Pons (tissue), 1 donor: ENCODE data around the gene TLE6.
"Not testable (repeated sequence)": the region's sequence is repeated elsewhere in the genome, so short reads cannot be mapped to it uniquely, and the experiment has no call there.

Source experiments
- DNase-seq: peaks from one replicate; pipeline ENCODE4 v3.0.0-alpha.2; 2016; ENCODE audit warnings: low spot score

The TLE6 gene

DNA sequence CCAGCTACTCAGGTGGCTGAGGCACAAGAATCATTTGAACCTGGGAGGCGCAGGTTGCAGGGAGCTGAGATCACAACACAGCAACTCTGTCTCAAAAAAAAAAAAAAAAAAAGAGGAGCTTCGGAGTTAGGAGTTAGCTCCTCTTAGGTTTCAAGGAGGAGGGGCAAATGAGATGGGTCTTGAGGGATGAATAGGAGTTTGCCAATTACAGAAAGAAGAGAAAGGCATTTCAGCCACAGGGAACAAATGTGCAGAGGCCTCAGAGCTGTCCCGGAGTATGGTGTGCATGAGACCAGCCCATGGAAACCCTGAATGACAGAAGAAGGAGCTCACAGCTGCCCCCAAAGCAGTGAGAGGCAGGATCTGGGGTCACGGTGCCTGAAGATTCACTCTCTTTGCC, 27.2 kb downstream of the TLE6 start:
- DNase-seq, result no peak

DNA sequence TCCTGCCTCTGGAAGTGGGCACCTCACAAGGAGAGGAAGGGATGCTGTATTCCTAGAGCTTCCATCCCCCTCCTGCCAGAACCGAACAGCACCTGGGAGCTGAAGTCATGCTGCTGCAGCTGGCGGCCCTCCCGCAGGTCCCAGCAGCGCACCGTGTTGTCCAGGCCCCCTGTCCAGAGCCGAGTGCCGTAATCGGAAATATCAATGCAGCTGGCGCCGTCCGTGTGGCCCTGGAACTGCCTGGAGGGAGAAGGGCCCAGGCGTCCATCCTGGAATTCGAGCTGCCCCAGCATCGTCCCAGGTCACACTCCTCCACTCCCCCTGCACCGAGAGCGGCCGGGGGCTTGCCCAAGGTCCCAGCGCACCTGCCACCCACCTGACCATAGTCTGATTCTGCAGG, 28.0 kb downstream of the TLE6 start:
- DNase-seq, result no peak

DNA sequence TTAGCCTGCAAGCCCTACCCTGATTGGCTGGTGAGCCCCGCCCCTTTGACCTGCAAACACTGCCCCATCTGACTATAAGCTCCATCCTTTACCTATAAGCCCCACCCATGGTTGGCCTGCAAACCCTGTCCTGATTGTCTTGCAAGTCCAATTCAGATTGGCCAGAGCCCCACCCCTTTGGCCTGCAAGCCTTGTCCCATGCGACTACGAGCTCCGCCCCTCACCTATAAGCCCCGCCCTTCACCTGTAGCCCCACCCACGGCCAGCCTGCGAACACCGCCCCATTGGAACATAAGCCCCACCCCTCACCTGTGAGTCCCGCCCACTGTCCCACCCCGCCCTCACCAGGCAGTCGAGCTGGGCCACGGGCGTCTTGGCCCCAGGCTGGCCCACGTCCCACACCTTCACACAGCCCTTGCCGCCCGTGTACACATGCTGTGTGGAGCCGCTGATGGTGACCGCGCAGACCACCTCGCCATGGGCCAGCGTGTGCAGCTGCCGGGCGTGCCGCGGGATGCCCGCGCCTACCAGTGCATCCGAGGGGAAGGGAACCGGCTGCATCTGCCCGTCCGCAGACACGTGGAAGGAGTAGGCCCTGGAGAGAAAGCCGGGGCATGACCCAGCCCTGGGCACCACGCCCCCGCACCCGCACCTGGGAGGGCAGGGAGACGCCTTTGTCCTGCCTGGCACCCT, 28.9 kb downstream of the TLE6 start:
- no peak for DNase-seq

DNA sequence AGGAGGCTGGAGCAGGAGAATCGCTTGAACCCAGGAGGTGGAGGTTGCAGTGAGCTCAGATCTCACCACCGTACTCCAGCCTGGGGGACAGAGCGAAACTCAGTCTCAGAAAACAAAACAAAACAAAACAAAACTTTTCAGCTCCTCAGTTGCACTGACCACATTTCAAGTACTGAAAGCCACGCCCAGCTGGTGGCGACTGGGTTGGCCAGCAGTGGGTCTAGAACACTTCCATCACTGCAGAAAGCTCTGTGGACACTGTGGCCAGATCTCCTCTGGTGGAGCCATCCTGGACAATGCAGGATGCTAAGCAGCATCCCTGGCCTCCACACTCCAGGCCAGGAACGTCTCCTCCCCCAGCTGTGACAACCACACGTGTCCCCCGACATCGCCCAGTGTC, 30.6 kb downstream of the TLE6 start:
- no peak for DNase-seq

DNA sequence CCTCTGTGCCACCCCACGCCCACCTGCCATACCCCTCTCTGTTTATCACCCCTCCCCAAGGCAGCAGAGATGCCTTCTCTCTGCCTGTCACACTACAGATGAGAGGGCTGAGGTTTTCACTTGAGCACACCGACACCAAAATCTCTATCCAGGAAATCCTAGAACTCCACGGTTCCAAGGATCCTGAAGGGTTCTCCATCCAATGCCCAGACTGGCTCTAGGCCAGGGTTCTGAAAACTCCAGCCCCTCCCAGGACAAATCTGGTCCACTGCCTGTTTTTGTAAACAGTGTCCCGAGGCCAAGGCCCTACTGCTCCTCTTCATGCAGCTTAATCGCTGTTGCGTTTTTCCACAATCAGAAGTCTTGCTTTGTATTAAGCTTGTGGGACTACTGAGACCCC, 31.6 kb downstream of the TLE6 start:
- no peak for DNase-seq

DNA sequence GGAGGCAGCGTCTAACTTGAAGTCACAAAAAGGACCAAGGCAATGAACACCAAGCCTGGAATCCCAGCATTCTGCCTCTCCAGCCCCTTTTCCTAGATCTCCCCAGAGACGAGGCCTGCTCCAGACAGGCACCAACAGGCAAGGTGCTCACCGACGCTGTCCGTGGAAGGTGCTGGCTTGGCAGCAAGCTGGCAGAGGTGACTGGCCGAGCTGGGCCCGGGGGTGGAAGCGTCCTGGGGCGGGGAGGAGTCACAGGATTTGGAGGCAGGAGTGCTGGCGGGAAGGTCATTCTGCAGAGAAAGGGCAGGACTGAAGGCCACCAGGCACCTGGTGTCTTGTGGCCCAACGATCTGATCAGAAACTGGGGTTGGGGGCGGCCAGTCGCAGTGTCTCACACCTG, 33.5 kb downstream of the TLE6 start:
- no peak for DNase-seq

DNA sequence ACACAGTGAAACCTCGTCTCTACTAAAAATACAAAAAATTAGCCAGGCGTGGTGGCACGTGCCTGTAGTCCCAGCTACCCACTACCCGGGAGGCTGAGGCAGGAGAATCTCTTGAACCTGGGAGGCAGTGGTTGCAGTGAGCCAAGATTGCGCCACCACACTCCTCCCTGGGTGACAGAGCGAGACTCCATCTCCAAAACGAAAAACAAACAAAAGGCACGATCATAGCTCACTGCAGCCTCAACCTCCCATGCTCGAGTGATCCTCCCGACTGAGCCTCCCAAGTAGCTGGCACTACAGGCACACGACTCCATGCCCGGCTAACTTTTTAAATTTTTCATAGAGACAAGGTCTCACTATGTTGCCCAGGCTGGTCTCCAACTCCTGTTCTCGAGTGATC, 34.7 kb downstream of the TLE6 start:
- not testable (repeated sequence) for DNase-seq

DNA sequence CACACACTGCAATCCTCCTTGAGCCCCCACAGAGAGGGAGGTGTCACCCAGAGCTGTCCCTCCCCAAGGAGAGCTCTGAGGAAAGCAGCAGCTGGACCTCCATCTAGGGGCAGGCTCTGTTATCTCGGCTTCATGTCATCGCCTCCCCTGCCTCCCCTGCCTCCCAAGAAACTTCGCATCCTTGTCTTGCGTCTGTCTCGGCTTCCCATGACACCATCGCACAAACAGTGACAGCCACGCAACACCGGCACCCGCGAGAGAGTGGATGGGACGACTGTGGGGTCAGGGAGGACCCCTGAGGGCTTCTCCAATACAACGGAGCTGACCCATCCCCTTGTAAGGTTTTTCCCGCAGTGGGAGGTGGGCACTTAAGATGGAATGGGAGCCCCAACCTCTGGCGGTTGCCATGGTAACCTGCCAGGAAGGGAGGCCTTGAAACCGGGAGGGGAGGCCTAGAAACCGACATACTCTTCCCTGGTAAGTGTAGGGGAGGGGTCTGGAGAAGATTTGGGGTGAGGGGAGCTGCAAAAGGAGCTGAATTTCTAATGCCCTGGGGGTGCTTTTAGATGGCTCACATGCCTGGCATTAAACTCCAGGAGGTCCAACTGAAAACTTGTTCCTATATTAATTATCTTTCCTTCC, 35.4 kb downstream of the TLE6 start:
- no peak for DNase-seq

DNA sequence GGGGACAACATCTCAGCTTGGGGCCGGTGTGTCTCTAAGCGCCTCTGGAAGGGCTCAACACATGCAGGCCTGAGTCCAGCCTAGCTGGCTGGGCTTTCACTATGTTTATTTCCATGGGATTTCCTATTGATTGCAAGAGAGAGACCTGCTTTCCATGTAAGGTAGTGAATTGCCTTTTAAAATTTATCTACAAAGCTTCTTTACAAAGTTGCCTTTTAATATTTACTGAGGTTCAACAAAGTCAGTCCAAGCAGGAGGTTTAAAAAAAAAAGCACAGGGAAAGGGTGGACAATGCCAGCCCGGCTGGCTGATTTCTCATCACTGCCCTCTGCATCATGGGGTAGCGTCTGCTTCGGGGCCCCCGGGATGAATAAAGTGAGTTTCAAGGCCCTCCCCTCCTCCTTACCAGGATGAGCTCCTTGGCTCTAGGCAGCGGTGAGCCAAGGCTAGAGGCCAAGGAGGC, 35.9 kb downstream of the TLE6 start:
- DNase-seq, result no peak

DNA sequence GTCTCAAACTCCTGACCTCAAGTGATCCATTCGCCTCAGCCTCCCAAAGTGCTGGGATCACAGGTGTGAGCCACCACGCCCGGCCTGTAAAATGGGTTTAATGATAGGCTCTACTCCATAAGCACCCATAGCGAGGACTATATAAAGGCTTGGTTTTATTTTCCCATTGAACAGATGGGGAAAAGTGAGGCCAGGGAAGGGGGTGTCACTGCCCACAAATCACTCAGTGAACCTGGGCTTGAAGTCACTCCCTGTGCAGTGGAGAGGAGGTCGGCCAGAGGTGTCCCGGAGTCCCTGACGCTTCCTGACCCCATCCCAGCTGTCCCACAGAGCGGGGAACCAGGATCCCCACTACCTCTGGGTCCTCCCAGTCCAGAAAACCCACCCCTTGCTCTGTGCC, 36.8 kb downstream of the TLE6 start:
- no peak for DNase-seq

DNA sequence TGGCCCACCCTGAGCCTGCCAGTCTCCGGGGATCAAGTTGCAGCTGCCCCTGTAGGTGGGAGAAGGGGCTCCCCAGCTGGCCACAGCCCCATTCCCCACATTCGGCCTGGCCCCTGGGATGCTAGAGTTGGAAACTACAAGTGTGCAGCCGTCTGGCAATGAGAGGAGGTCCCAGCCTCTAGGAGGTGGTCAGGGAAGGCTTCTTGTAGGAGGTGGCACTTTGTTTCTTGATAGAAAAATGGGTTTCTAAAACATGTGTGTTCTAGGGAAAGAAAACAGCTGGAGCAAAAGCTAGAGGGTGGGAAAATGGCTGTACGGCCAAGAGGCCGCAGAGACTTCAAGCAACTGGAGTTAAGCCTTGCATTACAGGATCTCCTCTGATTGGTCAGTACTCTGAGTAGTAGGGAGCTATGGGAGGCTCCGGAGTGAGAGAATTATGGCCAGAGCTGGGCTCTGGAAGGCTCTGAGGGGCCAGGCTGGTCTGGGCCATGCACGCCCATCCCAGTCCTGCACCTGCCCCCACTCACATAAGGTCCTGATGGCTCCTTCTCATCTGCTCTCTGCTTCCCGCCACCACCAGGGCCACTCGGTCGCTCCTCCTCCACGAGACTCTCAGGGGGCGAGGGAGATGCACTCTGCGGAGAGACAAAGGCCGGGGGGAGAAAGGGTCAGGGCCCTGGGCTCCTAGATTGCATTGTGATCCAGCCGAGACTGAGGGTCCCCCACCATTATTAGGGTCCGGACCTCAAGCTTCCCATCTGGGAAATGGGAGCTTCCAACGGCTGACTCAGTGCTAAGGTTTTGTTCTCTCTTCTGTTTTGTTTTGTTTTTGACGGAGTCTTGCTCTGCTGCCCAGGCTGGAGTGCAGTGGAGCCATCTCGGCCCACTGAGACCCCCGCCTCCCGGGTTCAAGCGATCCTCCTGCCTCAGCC, 38.0 kb downstream of the TLE6 start:
- no peak for DNase-seq

DNA sequence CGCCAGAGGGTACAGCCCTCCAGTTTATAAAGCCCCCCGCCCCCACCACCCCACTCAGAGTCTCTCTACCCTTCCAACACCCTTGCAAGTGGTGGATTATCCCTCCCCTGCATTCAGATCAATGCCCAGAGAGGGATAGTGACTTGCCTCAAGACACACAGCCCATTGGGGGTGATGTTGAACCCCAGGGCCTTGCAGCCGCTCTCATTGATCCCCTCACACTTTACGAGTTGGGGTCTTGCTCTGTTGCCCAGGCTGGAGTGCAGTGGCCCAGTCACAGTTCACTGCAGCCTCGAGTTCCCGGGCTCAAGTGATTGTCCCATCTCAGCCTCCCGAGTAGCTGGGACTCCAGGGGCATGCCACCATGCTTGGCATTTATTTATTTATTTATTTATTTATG, 40.6 kb downstream of the TLE6 start:
- no peak for DNase-seq

DNA sequence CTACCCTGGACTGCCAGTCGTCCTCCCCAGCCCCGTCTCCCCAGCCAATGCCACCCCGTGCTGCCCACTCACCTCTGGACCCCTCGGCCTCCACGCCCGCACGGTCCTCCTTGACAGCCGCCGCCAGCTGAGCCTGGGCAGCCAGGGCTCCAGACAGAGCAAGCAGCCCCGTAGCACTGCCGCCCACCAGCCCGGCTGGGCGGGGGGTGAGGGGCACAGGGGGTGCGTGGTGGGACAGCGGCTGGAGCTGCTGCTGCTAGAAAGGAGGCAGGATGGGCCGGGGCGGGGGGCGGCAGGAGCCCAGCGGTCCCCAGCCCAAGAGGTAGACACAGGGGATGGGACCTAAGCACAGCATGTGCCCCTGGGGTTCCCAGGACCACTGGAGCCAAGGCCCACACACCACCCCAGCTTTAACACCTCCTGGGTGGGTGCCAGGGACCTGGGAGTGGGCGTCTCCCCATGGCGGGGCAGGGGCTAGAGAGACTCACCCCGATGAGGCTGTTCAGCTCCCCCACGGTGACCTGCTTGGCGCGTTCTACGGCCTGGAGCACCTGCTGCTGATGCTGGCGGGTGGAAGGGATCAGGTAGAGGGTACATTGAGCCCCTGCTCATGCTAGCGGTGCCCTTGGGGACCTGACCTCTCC, 42.0 kb downstream of the TLE6 start:
- no peak for DNase-seq

DNA sequence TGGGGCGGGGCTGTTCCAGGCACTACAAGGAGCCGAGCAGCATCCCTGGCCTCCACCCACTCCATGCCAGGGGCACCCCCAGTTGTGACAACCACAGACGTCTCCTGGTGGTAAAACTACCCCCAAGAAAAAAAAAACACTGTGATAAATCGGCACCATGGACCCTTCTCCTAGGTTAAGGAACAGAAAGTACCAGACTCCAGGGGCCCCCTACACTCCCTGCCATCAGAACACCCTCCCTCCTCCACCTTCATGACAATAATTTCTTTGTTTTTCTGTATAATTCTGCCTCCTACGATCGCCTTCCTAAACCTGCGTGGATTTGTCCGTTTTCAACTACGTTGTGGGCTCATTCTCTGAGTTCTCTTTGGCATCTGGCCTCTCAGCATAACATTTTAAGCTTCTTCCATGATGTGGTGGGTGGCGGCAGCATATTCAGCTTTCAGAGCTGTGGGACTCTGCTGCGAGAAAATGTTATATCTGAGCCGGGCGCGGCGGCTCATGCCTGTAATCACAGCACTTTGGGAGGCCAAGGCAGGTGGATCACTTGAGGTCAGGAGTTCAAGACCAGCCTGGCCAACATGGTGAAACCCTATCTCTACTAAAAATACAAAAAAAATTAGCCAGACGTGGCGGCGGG, 43.1 kb downstream of the TLE6 start:
- DNase-seq, result peak; percentile 59

DNA sequence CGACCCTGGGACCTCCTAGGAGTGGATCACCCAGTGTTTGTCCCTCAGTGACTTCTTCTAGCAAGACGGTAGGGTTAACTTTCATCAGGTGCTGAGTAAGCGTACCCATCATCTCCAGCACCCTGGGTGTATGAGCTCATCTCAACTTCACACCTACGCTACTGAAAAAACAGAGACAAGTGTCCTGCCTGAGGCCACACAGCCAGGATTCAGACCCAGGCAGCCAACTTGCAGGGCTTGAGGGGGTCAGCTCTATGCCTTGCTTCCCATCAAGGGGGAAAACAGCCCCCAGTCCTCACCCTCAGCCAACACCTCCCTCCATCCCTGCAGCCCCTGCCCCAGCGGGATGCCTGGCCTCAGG, 47.1 kb downstream of the TLE6 start:
- no peak for DNase-seq

DNA sequence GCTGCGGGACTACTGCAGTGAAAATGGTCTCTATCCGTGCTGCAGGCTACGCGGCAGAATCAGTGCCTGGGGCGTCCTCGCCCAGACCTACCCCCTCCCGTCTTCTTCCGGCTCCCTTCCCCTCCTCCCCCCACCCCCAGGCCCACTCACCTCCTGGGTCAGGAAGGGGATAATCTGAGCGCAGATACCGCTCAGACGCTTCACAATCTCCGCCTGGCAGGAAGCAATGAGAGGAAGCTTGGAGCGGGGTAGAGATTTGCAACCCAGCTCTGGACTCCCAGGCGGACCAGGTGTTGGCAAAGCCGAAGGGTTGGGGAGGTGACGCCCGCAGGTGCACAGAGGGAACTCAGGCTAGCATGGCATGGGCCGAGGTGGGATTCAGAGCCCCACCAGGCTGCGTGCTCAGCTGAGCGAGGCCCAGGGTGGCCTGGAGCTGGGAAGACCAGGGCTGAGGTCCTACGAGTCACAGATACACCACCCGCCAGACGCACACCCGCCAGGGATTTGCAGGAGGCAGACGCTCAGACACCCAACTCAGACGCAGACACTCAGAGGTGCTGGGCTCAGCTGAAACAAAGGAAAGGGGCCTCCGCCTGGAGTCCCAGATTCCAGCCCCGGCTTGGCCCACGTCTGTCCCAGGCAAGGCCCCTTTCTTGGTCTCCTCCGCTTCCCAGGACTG, 47.6 kb downstream of the TLE6 start:
- DNase-seq, result no peak

DNA sequence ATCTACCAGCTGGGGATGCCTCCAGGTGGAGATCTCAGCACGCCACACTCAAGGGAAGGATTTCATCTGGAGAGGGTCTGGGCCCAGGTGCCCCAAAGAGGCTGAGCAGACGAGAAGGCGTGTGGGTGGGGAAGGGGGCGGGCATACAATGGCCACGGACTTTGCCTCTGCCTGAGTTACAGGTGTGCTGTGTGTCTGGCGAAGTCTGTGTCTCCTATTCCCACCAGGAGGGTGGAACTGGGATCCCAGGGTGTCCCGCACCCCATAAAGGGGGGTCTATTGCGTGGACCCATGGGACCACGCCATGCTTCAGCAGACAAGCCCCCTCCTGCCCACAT, 48.2 kb downstream of the TLE6 start:
- DNase-seq, result no peak

DNA sequence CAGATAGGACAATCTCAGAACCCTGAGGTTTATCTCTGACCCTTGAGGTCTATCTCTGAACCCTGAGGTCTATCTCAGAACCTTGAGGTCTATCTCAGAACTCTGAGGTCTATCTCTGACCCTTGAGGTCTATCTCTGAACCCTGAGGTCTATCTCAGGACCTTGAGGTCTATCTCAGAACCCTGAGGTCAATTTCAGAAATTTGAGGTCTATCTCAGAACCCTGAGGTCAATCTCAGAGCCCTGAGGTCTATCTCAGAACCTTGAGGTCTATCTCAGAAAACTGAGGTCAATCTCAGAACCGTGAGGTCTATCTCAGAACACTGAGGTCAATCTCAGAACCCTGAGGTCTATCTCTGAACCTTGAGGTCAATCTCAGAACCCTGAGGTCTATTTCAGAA, 49.4 kb downstream of the TLE6 start:
- DNase-seq, result no peak

DNA sequence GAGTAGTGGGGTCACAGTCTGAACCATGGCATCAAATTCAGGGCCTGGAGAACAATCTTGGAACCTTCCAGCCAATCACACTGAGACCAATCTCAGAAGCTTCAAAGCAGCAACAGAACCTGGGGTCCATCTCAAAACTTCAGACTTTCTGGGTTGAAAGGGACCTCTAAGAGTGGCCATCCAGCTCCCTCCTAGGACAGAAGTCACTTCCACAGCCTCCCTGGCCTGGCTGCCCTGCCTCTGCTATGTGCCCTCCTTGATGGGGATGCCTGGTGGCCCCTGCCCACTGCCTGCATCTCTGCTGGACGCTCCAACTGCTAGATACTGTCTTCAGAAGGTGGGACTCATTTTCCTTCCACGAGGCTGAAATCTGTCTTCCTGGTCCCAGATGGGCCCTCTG, 49.9 kb downstream of the TLE6 start:
- DNase-seq, result no peak

DNA sequence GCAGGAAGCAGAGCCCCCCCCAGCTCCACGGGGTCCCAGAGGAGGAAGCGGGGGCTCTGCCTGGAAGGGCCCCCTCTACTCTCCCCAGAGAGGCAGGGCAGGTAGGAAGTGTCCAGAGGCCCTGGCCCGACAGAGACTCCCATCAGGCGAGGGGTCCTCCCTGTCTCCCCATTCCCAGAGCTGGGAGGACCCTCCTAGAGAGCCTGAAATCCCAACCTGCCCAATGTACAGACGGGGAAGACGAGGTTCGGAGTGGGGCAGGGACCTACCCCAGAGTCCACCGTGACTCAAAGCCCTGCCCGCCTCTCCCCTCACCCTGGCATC, 50.6 kb downstream of the TLE6 start:
- no peak for DNase-seq

DNA sequence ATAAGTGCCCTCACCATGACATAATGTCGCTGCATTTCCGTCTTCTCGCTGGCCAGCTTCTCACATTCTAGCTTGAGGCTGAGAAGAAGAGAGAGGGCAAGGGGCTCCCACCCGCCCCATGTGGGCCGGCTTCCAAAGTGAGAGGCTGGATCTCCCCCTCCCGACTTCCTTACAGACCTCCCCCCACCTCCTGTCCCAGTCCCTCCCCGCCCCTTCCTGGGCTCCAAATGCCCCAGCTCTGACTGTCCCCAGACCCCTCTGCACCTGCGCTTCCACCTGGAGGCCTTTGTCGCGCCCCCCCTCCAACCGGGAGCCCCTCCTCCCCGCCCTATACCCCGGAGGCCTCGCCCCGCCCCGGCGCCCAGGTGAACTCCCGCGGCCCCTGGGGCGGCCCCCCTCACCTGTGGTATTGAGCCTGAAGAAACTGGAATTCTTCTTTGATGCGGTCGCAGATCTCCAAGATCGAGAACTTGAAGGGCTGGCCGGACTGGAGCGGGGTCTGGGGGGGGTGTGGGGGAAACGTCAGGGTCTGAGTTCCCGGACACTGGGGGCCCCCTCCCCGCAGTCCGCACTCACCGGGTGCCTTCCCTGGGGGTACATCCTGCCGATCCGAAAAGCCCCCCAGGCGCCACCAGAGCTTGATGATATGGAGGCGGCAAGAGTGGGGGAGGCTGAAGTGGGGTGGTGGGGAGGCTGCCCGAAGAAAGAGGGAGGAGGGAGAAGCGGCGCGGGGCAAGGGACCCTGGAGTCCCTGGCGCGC, 51.1 kb downstream of the TLE6 start:
- DNase-seq, result no peak
